Skeletal muscle tissue (tissue), 4 donors: ENCODE measurements around the gene RYK. TPM values are rescaled to one million over a fixed set of nuclear protein-coding genes. Genes with fewer than 3 reads are reported as not detected.

Experiments
- H3K27ac ChIP-seq: one replicate; pipeline ENCODE4 v1.7.0; 2013; ENCODE audit warnings: mild to moderate bottlenecking, low read depth, low read length, inconsistent platforms
- H3K27me3 ChIP-seq, 3 donors: one replicate each; pipeline ENCODE4 v1.7.0; 2013; ENCODE audit warnings: low read length in 3 of 3; ENCODE audit not compliant: control insufficient read depth in 3 of 3, insufficient read depth in 3 of 3
- H3K36me3 ChIP-seq, 3 donors: one replicate each; pipeline ENCODE4 v1.7.0; 2013; ENCODE audit warnings: low read length in 3 of 3; ENCODE audit not compliant: control insufficient read depth in 3 of 3, insufficient read depth in 3 of 3
- H3K4me1 ChIP-seq, 3 donors: one replicate each; pipeline ENCODE4 v1.7.0; 2013; ENCODE audit warnings: low read length in 3 of 3, mild to moderate bottlenecking in 3 of 3; ENCODE audit not compliant: control insufficient read depth in 3 of 3, insufficient read depth in 3 of 3
- H3K4me3 ChIP-seq, 3 donors: one replicate each; pipeline ENCODE4 v1.7.0; 2013; ENCODE audit warnings: low read length in 3 of 3
- H3K9ac ChIP-seq, 3 donors: one replicate each; pipeline ENCODE4 v1.7.0; 2013; ENCODE audit warnings: low read length in 3 of 3, mild to moderate bottlenecking in 3 of 3, moderate library complexity in 2 of 3, low read depth in 1 of 3
- H3K9me3 ChIP-seq, 3 donors: one replicate each; pipeline ENCODE4 v1.7.0; 2013; ENCODE audit warnings: low read length in 3 of 3; ENCODE audit not compliant: control insufficient read depth in 3 of 3
- total RNA-seq: library from RNA; depleted of rRNA; stranded (reverse); fragments of >200 nt; gene quantifications from one replicate; pipeline ENCODE4 v1.2.3, GENCODE V29; 2014
- donor health status: Osteomylitis.

Gene RYK
- total RNA-seq, 1 donor from 2014 or later = 100 TPM

DNA sequence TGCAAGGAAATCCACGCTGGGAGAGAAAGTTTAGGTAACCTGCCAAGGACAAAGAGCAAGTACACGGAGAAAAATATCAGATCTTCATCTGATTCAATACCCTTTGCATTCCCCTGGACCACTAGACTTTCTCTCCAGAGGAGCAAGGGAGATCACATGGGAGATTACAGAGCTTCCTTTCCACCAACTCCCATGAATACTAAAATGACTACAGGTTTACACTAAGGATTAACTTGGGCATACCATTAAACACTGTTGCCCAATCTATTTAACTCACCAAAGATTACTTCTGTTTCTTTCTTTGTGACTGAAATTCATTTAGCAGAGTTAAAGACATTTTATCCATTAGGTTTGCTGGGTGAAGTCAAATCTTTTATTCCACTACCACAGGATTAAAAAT lies 71.2 kb downstream of the RYK start:
- H3K9me3 ChIP-seq = no peaks in the 10 kb centered on the region
- H3K4me3 ChIP-seq = no peak overlapping the region
- no peak overlapping the region for H3K9ac ChIP-seq
- H3K36me3 ChIP-seq = peaks cover 0 to 16% (median 16%) of the 10 kb centered on the region in 3 donors
- H3K4me1 ChIP-seq = no peaks in the 10 kb centered on the region
- no peak overlapping the region for H3K27ac ChIP-seq
- no peaks in the 10 kb centered on the region for H3K27me3 ChIP-seq

DNA sequence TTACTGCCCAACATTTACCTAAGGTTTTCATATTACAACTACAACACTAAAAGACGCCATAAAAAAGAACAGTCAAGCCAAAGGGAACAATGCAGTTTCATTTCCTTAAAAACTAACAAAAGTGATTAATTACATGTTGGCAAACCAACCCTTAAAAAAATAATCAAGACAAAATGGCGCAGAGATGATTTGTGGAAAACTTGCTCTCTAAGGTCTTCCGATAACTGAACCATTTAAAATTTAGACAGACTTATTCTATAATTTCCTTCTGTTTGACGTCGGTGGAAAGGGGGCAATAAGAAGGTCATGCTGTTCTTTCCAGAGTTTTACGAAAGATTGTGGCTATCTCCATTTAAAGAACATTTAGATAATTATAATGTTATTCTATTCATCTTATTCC lies 87.6 kb downstream of the RYK start:
- H3K9ac ChIP-seq = no peak overlapping the region
- no peaks in the 10 kb centered on the region for H3K4me1 ChIP-seq
- H3K27ac ChIP-seq = no peak overlapping the region
- no peaks in the 10 kb centered on the region for H3K9me3 ChIP-seq
- H3K4me3 ChIP-seq = no peak overlapping the region
- no peaks in the 10 kb centered on the region for H3K27me3 ChIP-seq
- H3K36me3 ChIP-seq = peaks cover under 1 to 16% (median 9%) of the 10 kb centered on the region in 3 donors

DNA sequence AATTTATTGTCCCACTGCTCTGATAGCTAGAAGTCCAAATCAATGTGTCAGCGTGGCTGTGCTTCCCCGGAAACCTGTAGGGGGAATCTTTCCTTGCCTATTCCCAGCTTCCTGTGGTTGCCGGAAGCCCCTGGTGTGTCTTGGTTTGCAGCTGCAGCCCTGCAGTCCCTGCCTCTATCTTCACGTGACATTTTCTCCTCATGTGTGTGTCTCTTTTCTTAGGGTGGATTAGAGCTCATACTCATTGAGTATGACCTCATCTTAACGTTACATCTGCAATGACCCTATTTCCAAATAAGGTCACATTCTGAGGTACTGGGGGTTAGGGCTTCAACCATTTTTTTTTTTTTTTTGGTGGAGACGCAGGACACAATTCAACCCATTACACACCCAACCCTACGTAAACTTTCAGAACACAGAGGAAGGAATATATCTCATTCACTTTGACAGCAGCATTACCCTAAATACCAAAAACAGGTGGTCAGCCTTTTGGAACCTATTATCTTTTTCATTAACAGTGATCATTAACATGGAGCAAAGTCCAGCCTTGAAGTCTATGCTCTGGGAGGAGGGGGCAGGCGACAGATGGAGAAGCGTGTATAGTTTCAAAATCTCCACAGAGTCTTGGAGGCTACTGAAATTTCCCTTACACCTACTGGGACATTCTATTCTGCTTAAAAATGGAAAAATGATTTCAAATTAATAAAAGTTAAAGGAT lies 88.6 kb downstream of the RYK start:
- Histone ChIP-seq H3K4me1 (no peaks in the 10 kb centered on the region), H3K9me3 (no peaks in the 10 kb centered on the region), H3K4me3 (no peak overlapping the region), H3K36me3 (peaks cover 4 to 18% (median 13%) of the 10 kb centered on the region in 3 donors), H3K27ac (no peak overlapping the region), H3K9ac (no peak overlapping the region), H3K27me3 (no peaks in the 10 kb centered on the region)

DNA sequence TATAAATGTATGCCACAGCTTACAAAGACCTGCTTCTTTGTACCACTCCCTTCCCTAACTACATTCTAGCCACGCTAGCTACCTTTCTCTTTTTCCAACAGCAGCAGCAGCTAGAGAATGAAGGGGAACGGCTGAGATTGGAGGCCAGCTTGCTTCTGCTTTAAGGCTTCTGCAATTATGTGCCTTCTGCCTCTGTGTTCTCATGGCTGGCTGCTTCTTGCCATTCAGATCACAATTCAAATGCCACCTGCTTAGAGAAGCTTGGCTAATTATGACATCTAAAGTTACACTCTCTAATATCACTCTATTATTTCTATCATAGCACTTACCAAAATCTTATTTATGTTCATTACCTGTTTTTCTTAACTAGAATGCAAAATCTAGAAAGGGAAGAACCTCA lies 95.2 kb downstream of the RYK start:
- H3K4me3 ChIP-seq = no peak overlapping the region
- H3K27ac ChIP-seq = no peak overlapping the region
- H3K36me3 ChIP-seq = peaks cover 12 to 34% (median 30%) of the 10 kb centered on the region in 3 donors
- no peak overlapping the region for H3K9ac ChIP-seq
- no peaks in the 10 kb centered on the region for H3K27me3 ChIP-seq
- no peaks in the 10 kb centered on the region for H3K9me3 ChIP-seq
- H3K4me1 ChIP-seq = no peaks in the 10 kb centered on the region

DNA sequence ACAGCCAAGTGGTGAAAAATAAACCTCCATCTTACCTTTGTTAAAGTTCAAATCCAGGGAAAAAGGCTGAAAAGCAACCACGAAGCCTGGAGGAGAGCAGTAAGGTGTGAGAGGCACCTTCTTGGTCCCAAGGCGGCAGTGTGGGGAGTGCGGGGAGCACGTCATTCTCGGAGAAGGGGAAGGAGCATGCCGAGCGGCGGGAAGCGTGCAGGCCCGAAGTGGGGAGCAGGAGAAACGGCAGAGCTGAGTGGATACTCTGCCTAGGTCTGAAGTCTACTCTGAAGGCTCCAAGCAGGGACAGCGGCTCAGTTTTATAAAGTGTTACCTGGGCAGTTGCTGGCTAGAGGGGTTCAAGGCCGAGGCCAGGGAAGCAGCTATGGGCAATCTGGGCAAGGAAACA lies 96.9 kb downstream of the RYK start:
- Histone ChIP-seq H3K4me1 (no peaks in the 10 kb centered on the region), H3K27me3 (no peaks in the 10 kb centered on the region), H3K36me3 (peaks cover 12 to 26% (median 24%) of the 10 kb centered on the region in 3 donors), H3K9me3 (no peaks in the 10 kb centered on the region), H3K4me3 (no peak overlapping the region), H3K9ac (no peak overlapping the region), H3K27ac (no peak overlapping the region)

DNA sequence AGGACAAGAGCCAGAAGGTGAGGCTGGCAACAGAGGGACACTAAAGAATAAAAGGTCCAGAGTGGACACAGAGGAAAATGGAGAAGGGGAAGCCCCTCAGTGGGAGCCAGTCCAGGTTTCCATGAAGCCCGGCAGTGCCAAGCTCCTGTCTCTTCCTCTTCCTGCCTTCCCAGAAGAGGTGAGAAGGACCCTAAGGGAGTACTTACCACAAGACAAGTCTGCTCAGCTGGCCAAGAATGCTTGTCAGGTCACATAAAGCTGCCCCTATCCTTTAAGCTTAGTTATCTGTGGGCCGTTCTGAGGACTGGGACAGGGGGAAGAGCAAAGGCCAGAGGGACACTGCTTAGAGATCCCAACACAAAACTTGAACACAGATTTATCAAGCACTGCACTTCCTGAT lies 100.2 kb downstream of the RYK start:
- Histone ChIP-seq H3K27ac (no peak overlapping the region), H3K36me3 (peaks cover 8 to 17% (median 13%) of the 10 kb centered on the region in 3 donors)

DNA sequence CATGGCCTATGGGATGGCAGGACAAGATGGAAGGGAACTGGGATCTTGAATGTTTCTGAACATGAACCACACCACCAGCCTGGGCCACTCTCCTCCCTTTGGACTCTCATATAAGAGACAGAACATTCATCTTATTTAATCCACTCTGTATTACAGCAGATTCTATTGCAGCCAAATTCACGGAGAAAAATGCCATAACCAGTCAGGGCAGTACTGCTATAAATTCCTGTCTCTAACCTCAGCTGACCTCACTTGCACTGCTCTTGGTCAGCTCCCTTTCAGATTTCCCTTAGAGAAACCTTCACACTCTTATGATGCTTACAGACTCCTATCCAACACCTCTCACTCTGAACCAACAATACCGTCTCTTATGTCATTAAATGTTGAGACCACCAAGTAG lies 101.4 kb downstream of the RYK start:
- peaks cover 2 to 13% (median 8%) of the 10 kb centered on the region in 3 donors for H3K36me3 ChIP-seq
- H3K4me3 ChIP-seq = no peak overlapping the region
- no peak overlapping the region for H3K9ac ChIP-seq
- no peak overlapping the region for H3K27ac ChIP-seq
- no peaks in the 10 kb centered on the region for H3K9me3 ChIP-seq
- no peaks in the 10 kb centered on the region for H3K4me1 ChIP-seq
- no peaks in the 10 kb centered on the region for H3K27me3 ChIP-seq

More for the DNA sequence above, 100.2 kb downstream of the RYK start:
- no peaks in the 10 kb centered on the region for H3K4me1 ChIP-seq
- no peaks in the 10 kb centered on the region for H3K9me3 ChIP-seq
- no peaks in the 10 kb centered on the region for H3K27me3 ChIP-seq
- no peak overlapping the region for H3K4me3 ChIP-seq
- no peak overlapping the region for H3K9ac ChIP-seq

DNA sequence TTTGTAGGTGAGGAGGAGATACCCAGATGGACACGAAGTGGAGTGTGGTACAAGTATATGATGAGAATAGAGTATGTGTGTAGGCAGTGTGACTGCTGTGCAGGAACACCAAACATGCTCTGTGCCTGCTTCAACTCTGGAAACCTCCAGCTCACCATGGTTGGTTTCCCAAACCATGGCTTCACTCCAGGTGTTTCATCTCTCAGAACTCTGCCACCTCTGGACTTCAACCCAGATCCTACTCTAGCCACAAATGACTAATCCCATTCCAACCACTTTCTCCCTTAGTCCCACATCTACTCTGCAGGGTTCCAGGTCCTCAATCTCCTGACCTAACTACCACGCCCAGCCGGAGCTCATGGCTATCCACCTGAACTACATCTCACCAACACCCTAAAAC lies 102.1 kb downstream of the RYK start:
- no peak overlapping the region for H3K27ac ChIP-seq
- peaks cover 2 to 6% (median 2%) of the 10 kb centered on the region in 3 donors for H3K36me3 ChIP-seq
- no peak overlapping the region for H3K4me3 ChIP-seq
- H3K27me3 ChIP-seq = no peaks in the 10 kb centered on the region
- no peaks in the 10 kb centered on the region for H3K9me3 ChIP-seq
- H3K4me1 ChIP-seq = no peaks in the 10 kb centered on the region
- no peak overlapping the region for H3K9ac ChIP-seq

DNA sequence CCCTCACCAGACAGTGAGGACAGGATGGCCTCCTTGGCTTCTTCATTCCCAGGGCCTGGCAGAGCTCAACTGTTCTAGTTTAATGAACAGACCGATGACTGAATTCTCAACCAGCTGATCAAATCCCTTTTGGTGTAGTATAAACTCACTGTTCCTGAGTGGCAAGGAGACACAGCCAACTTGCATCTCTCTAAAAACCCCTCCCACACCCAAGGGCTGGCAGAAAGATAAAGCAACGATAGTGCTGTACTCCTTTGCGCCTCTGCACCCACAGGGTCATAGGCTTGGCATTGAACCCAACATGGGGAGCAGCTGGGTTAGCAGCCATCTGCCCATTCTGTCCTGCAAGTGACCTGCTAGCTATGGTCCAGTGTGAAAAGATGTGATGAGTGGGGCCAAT lies 103.2 kb downstream of the RYK start:
- Histone ChIP-seq H3K9ac (no peak overlapping the region), H3K27me3 (no peaks in the 10 kb centered on the region), H3K4me3 (no peak overlapping the region), H3K4me1 (no peaks in the 10 kb centered on the region), H3K36me3 (peaks cover 2 to 5% (median 2%) of the 10 kb centered on the region in 3 donors), H3K9me3 (no peaks in the 10 kb centered on the region), H3K27ac (no peak overlapping the region)

DNA sequence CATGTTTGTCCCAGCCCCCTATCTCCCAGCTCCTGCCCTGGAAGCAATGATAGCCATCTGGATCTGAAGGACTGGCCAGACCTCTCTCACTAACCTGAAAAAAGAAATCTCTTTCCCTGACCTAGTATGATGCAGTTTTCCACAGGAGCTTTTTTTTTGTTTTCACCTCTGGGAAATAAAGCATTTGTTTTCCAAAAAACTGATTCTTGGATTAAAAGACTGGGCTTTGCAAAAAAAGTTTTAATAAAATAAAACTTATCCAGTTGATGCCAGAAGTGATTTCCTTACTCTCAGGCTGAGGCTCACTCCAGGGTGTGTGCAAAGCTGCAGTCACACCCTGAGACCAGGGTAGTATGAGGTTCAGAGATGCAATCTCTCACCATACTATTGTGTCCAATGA lies 104.0 kb downstream of the RYK start:
- Histone ChIP-seq H3K27me3 (no peaks in the 10 kb centered on the region), H3K4me3 (no peak overlapping the region), H3K9me3 (no peaks in the 10 kb centered on the region), H3K36me3 (no peaks in the 10 kb centered on the region), H3K27ac (no peak overlapping the region), H3K9ac (no peak overlapping the region), H3K4me1 (no peaks in the 10 kb centered on the region)
